ENCODE measurements around the gene TANC2. TPM values are rescaled to one million over a fixed set of nuclear protein-coding genes. Genes with fewer than 3 reads are reported as not detected.

Gene TANC2
- total and polyA plus RNA-seq, 2 of the 8 experiments (the other 6 are each of a cell fraction or from before 2014, with no cell fraction given), result 5.7 to 21.9 TPM

DNA sequence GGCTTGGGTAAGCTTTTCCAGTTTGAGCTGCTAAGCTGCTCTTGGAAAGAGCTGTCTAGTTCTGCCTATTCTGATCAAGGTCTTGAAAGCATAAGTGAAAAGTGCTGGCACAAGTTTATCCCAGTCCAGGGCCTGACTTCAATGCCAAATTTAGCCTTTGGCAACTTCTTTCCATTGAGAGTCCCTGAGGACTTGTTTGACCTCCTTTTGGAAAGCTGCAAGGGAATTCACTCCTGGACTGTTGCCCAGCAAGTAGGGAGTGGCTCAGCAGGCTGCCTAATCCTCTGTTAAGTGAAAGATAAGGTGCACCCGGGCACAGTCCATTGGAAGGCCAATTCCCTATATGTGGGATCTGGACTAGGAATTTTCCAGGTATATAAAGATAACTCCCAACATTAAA, 16.0 kb upstream of the TANC2 start:
- no peak overlapping the region for H3K56ac ChIP-seq (replicated peaks; ENCODE audit: insufficient read length, low read depth, low read length)
- DNase-seq (ENCODE audit: low read depth in 1 of 2, low spot score in 2 of 2), result no peak
- no peak for FAIRE-seq
- H2BK15ac ChIP-seq (ENCODE audit: low read length), result no peak overlapping the region
- H3K23me2 ChIP-seq (ENCODE audit: low read depth, low read length), result no peaks in the 10 kb centered on the region
- H4K91ac ChIP-seq (replicated peaks; ENCODE audit: insufficient read length, low read length), result no peak overlapping the region
- H3K79me1 ChIP-seq (ENCODE audit: low read depth, low read length), result no peaks in the 10 kb centered on the region
- H3K9ac ChIP-seq (replicated peaks in 1 of 4; ENCODE audit: extremely low read depth in 1 of 4, low read depth in 3 of 4, low read length in 3 of 4), result no peak overlapping the region
- H3K4me3 ChIP-seq (ENCODE audit: extremely low read depth in 1 of 4, insufficient read depth in 2 of 4, low read depth in 3 of 4, low read length in 4 of 4), result no peak overlapping the region
- TF ChIP-seq TAF7 (optimal IDR thresholded peaks at IDR 0.05; ENCODE audit: borderline replicate concordance, low read depth, low read length) (no peak), GTF2F1 (IDR thresholded peaks at IDR 0.05; ENCODE audit: borderline replicate concordance, low read depth, low read length) (no peak), ASH2L (IDR thresholded peaks at IDR 0.05; ENCODE audit: low read length) (no peak), SP1 (IDR thresholded peaks at IDR 0.05; ENCODE audit: low read depth, low read length) (no peak), RBBP5 (IDR thresholded peaks at IDR 0.05; ENCODE audit: borderline replicate concordance, low read depth, low read length) (no peak), GABPA (IDR thresholded peaks at IDR 0.05; ENCODE audit: borderline replicate concordance, insufficient read depth, low read length) (no peak), SIN3A (conservative IDR thresholded peaks at IDR 0.05 in 1 of 2, IDR thresholded peaks at IDR 0.05 in 1 of 2; ENCODE audit: low read depth in 1 of 2, low read length in 2 of 2) (no peak), PHF8 (conservative IDR thresholded peaks at IDR 0.05; ENCODE audit: low read depth, low read length) (no peak), SRF (IDR thresholded peaks at IDR 0.05; ENCODE audit: low read depth, low read length) (no peak)
- TF ChIP-seq, protein P1, sequence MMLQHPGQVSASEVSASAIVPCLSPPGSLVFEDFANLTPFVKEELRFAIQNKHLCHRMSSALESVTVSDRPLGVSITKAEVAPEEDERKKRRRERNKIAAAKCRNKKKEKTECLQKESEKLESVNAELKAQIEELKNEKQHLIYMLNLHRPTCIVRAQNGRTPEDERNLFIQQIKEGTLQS (IDR thresholded peaks at IDR 0.05; ENCODE audit: insufficient read depth, low read depth, low read length), result no peak
- TF ChIP-seq, protein P2, sequence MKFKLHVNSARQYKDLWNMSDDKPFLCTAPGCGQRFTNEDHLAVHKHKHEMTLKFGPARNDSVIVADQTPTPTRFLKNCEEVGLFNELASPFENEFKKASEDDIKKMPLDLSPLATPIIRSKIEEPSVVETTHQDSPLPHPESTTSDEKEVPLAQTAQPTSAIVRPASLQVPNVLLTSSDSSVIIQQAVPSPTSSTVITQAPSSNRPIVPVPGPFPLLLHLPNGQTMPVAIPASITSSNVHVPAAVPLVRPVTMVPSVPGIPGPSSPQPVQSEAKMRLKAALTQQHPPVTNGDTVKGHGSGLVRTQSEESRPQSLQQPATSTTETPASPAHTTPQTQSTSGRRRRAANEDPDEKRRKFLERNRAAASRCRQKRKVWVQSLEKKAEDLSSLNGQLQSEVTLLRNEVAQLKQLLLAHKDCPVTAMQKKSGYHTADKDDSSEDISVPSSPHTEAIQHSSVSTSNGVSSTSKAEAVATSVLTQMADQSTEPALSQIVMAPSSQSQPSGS (IDR thresholded peaks at IDR 0.05; ENCODE audit: low read length), result no peak
- no peak overlapping the region for H3K14ac ChIP-seq (ENCODE audit: insufficient read length)
- no peaks in the 10 kb centered on the region for H3K27me3 ChIP-seq (replicated peaks in 1 of 4; ENCODE audit: control insufficient read depth in 3 of 4, extremely low read depth in 1 of 4, insufficient read depth in 3 of 4, low read length in 3 of 4)
- no peak overlapping the region for H2BK20ac ChIP-seq (ENCODE audit: low read length)
- WGBS, 2 experiments (ENCODE audit: extremely low coverage in 1 of 2, insufficient coverage in 1 of 2, insufficient read length in 1 of 2, insufficient replicate concordance in 2 of 2, low coverage in 1 of 2, low lambda C conversion rate in 2 of 2, missing lambda C conversion rate in 1 of 2), result 92% methylated on average over 1 of the region's 1 CpG; no CpG with 5 or more reads in 1 of the 2 experiments
- ChIA-PET POLR2A (ENCODE audit: partially characterized antibody) (no interaction called here), CTCF (ENCODE audit: partially characterized antibody) (no interaction called here)
- H2AK5ac ChIP-seq (ENCODE audit: low read depth, low read length), result no peak overlapping the region
- no peak overlapping the region for H3K18ac ChIP-seq (ENCODE audit: extremely low read depth, low read length)
- H4K20me1 ChIP-seq (replicated peaks in 1 of 2; ENCODE audit: control insufficient read depth in 1 of 2, insufficient read depth in 2 of 2, low read length in 2 of 2), result no peaks in the 10 kb centered on the region
- no peaks in the 10 kb centered on the region for H3K9me3 ChIP-seq (ENCODE audit: insufficient read depth in 2 of 2, low read depth in 1 of 2, low read length in 1 of 2)
- no peak overlapping the region for H3K4me2 ChIP-seq (ENCODE audit: insufficient read depth in 1 of 2, low read depth in 2 of 2, low read length in 2 of 2)
- H2BK120ac ChIP-seq (replicated peaks; ENCODE audit: low read depth, low read length), result no peak overlapping the region
- H3K27ac ChIP-seq (ENCODE audit: low read depth, low read length), result no peak overlapping the region
- H3K36me3 ChIP-seq (ENCODE audit: control insufficient read depth in 2 of 4, insufficient read depth in 4 of 4, low read length in 3 of 4), result no peaks in the 10 kb centered on the region
- no peak overlapping the region for H2BK5ac ChIP-seq (ENCODE audit: low read depth, low read length)
- H2AFZ ChIP-seq (ENCODE audit: low read length), result no peak overlapping the region
- H3K4me1 ChIP-seq (replicated peaks in 1 of 4; ENCODE audit: control insufficient read depth in 3 of 4, insufficient read depth in 4 of 4, low read length in 3 of 4), result no peaks in the 10 kb centered on the region
- no peak overlapping the region for H3K23ac ChIP-seq (ENCODE audit: insufficient read length)
- H3K4ac ChIP-seq (replicated peaks; ENCODE audit: insufficient read length, low read depth, low read length), result no peak overlapping the region
- H4K5ac ChIP-seq (ENCODE audit: insufficient read length, low read depth, low read length), result no peak overlapping the region
- H4K8ac ChIP-seq (ENCODE audit: extremely low read depth, insufficient read depth, low read length), result no peak overlapping the region
- H2BK12ac ChIP-seq (ENCODE audit: low read depth, low read length), result no peak overlapping the region
- H3K79me2 ChIP-seq (ENCODE audit: control insufficient read depth in 1 of 2, insufficient read depth in 2 of 2, low read length in 2 of 2), result no peaks in the 10 kb centered on the region

Data from H1 (cell line).